Fibroblast of lung (primary cell): ENCODE measurements around the gene FNDC10. TPM values are rescaled to one million over a fixed set of nuclear protein-coding genes. Genes with fewer than 3 reads are reported as not detected.
"Not testable (repeated sequence)": the region's sequence is repeated elsewhere in the genome, so short reads cannot be mapped to it uniquely, and the experiment has no call there.

Experiments
- DNase-seq, 2 donors: peaks; one replicate each; pipeline versions ENCODE4 v3.0.0 to v3.0.0-alpha.2; 2010; ENCODE audit warnings: low read depth in 2 of 2
- H2AFZ ChIP-seq: 2 replicates; pipeline ENCODE4 v1.5.1; 2012; ENCODE audit warnings: low read length, control low read depth, inconsistent platforms
- H3K27ac ChIP-seq: 2 replicates; pipeline ENCODE4 v1.5.1; 2011; ENCODE audit warnings: low read length, control low read depth; ENCODE audit not compliant: insufficient read depth
- H3K27me3 ChIP-seq: 2 replicates; pipeline ENCODE4 v1.5.1; 2011; ENCODE audit warnings: mild to moderate bottlenecking, low read length; ENCODE audit not compliant: control insufficient read depth, insufficient read depth
- H3K36me3 ChIP-seq: 2 replicates; pipeline ENCODE4 v1.5.1; 2011; ENCODE audit warnings: low read length; ENCODE audit not compliant: control insufficient read depth, insufficient read depth
- H3K4me1 ChIP-seq: 2 replicates; pipeline ENCODE4 v1.5.1; 2011; ENCODE audit warnings: low read length; ENCODE audit not compliant: control insufficient read depth, insufficient read depth; ENCODE audit errors: extremely low read depth
- H3K4me2 ChIP-seq: 2 replicates; pipeline ENCODE4 v1.5.1; 2011; ENCODE audit warnings: low read length, control low read depth; ENCODE audit not compliant: insufficient read depth; ENCODE audit errors: extremely low read depth
- H3K4me3 ChIP-seq, 4 experiments: fragments of 200-600 bp in 1 of 4; sonication (generic) in 1 of 4; replicated peaks in 1 of 4; 2 replicates each; pipeline ENCODE4 v1.5.1; 2011 to 2016; ENCODE audit warnings: low read length in 4 of 4, low read depth in 3 of 4, mild to moderate bottlenecking in 3 of 4, control low read depth in 2 of 4, inconsistent platforms in 1 of 4, mixed read lengths in 1 of 4; ENCODE audit not compliant: insufficient read depth in 1 of 4; ENCODE audit errors: control extremely low read depth in 1 of 4
- H3K79me2 ChIP-seq: 2 replicates; pipeline ENCODE4 v1.5.1; 2012; ENCODE audit warnings: mild to moderate bottlenecking, low read length, inconsistent platforms; ENCODE audit not compliant: control insufficient read depth, insufficient read depth
- H3K9ac ChIP-seq: 2 replicates; pipeline ENCODE4 v1.5.1; 2011; ENCODE audit warnings: mild to moderate bottlenecking, low read length, control low read depth; ENCODE audit not compliant: insufficient read depth
- H3K9me3 ChIP-seq: 2 replicates; pipeline ENCODE4 v1.5.1; 2012; ENCODE audit warnings: low read depth, low read length; ENCODE audit not compliant: control insufficient read depth, insufficient read depth
- H4K20me1 ChIP-seq: 2 replicates; pipeline ENCODE4 v1.5.1; 2011; ENCODE audit warnings: low read length; ENCODE audit not compliant: control insufficient read depth, insufficient read depth; ENCODE audit errors: extremely low read depth
- EZH2 ChIP-seq: IDR thresholded peaks from 2 replicates; pipeline ENCODE4 v1.5.1; 2012; ENCODE audit warnings: low read length, control low read depth, mild to moderate bottlenecking; ENCODE audit errors: missing control alignments
- polyA plus RNA-seq, 2 donors: library from polyadenylated mRNA; depleted of rRNA in 1 of 2; stranded (reverse) in 1 of 2; unstranded in 1 of 2; fragments of >200 nt; gene quantifications; 2 replicates each; pipeline ENCODE4 v1.2.1, GENCODE V29; 2011 to 2012; ENCODE audit warnings: missing spikeins in 1 of 2
- total RNA-seq: library from RNA; depleted of rRNA; stranded (reverse); fragments of >200 nt; gene quantifications from 2 replicates; pipeline ENCODE4 v1.2.1, GENCODE V29; 2014
- TF ChIP-seq, protein P1 (sequence below), 2 donors: IDR thresholded peaks in 1 of 2; conservative IDR thresholded peaks in 1 of 2; 1 replicate in 1 of 2; 2 replicates in 1 of 2; pipeline ENCODE4 v1.5.1; 2011 to 2012; ENCODE audit warnings: low read length in 2 of 2, control low read depth in 1 of 2, inconsistent platforms in 1 of 2, low read depth in 1 of 2, mild to moderate bottlenecking in 1 of 2

Gene FNDC10
- total and polyA plus RNA-seq, 2 donors (not counting 1 experiment from before 2014, with no cell fraction given), result 0.50 to 2.0 TPM

DNA sequence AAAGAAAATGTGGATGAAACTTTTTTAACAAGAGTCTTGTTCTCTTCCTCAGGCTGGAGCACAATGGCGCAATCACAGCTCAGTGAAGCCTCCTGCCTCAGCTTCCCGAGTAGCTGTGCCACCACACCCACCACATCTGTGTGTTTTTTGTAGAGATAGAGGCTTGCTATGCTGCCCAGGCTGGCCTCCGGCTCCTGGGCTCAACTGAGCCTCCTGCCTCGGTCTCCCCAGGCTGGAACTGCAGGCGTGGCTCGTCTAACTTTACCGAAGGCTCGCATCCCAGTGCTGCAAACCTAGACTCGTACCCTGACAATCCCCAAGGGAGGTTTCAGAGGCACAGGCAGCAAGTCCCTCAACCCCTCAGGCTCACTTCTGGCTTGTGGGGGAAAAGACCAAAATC, 39.8 kb downstream of the FNDC10 start:
- no peak overlapping the region for H3K27ac ChIP-seq
- no peaks in the 10 kb centered on the region for H4K20me1 ChIP-seq
- H3K27me3 ChIP-seq, result no peaks in the 10 kb centered on the region
- no peak overlapping the region for H2AFZ ChIP-seq
- H3K9me3 ChIP-seq, result no peaks in the 10 kb centered on the region
- H3K4me3 ChIP-seq, result no peak overlapping the region
- no peak for TF ChIP-seq EZH2
- TF ChIP-seq, protein P1, sequence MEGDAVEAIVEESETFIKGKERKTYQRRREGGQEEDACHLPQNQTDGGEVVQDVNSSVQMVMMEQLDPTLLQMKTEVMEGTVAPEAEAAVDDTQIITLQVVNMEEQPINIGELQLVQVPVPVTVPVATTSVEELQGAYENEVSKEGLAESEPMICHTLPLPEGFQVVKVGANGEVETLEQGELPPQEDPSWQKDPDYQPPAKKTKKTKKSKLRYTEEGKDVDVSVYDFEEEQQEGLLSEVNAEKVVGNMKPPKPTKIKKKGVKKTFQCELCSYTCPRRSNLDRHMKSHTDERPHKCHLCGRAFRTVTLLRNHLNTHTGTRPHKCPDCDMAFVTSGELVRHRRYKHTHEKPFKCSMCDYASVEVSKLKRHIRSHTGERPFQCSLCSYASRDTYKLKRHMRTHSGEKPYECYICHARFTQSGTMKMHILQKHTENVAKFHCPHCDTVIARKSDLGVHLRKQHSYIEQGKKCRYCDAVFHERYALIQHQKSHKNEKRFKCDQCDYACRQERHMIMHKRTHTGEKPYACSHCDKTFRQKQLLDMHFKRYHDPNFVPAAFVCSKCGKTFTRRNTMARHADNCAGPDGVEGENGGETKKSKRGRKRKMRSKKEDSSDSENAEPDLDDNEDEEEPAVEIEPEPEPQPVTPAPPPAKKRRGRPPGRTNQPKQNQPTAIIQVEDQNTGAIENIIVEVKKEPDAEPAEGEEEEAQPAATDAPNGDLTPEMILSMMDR (conservative IDR thresholded peaks at IDR 0.05 in 1 of 2, IDR thresholded peaks at IDR 0.05 in 1 of 2; ENCODE audit: low read depth in 1 of 2, low read length in 2 of 2), result no peak
- peaks cover 39% of the 10 kb centered on the region for H3K79me2 ChIP-seq
- DNase-seq, result no peak
- H3K4me1 ChIP-seq, result peaks cover 19% of the 10 kb centered on the region
- no peak overlapping the region for H3K4me2 ChIP-seq
- peaks cover 17% of the 10 kb centered on the region for H3K36me3 ChIP-seq
- H3K9ac ChIP-seq, result no peak overlapping the region

DNA sequence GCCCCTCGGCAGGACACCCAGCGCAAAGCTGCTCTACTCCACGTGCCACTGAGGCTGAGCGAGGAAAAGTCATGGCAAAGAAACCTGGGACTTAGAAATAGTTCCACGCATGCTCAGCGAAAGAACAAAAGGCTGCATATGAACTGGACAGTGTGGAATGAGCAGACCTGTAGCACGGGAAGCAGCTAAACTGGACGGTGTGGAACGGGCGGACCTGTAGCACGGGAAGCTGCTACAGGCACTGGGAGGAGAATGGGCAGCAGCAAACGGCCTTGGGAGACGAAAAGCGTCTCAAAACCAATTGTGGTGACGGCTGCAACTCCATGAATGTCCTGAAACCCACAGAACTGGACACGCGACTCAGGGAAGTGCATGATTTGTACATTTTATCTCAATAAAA, 40.9 kb downstream of the FNDC10 start:
- Histone ChIP-seq H3K4me1 (peaks cover 27% of the 10 kb centered on the region), H3K36me3 (peaks cover 12% of the 10 kb centered on the region), H3K4me3 (no peak overlapping the region), H3K27me3 (no peaks in the 10 kb centered on the region), H2AFZ (no peak overlapping the region), H3K9ac (no peak overlapping the region), H3K79me2 (peaks cover 34% of the 10 kb centered on the region), H4K20me1 (no peaks in the 10 kb centered on the region), H3K4me2 (no peak overlapping the region), H3K27ac (no peak overlapping the region), H3K9me3 (no peaks in the 10 kb centered on the region)
- no peak for DNase-seq
- TF ChIP-seq, protein P1 (conservative IDR thresholded peaks at IDR 0.05 in 1 of 2, IDR thresholded peaks at IDR 0.05 in 1 of 2; ENCODE audit: low read depth in 1 of 2, low read length in 2 of 2), result no peak
- no peak for TF ChIP-seq EZH2

DNA sequence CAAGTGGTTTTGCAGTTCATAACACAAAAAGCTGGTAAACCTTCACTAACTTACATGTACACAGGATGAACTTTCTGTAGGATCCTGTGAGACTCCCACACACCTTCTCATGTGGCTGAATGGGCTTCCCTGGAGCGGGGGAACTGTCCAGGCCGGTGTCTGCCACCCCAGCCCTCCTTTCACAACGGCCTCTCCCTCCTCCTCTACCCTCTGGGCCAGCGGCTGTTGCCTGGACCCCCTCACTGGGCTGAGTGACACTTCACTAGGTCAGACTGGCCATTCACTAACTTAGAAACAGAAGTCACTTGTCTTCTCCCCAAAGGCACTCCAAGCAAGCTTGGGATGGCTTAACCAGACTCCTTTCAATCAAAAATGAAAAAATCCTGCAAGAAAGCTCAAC, 41.3 kb downstream of the FNDC10 start:
- TF ChIP-seq, protein P1 (conservative IDR thresholded peaks at IDR 0.05 in 1 of 2, IDR thresholded peaks at IDR 0.05 in 1 of 2; ENCODE audit: low read depth in 1 of 2, low read length in 2 of 2), result no peak
- TF ChIP-seq EZH2, result no peak
- no peaks in the 10 kb centered on the region for H3K9me3 ChIP-seq
- H4K20me1 ChIP-seq, result no peaks in the 10 kb centered on the region
- no peak overlapping the region for H3K27ac ChIP-seq
- no peak overlapping the region for H3K9ac ChIP-seq
- no peak overlapping the region for H3K4me3 ChIP-seq
- H3K36me3 ChIP-seq, result peaks cover 11% of the 10 kb centered on the region
- H3K27me3 ChIP-seq, result no peaks in the 10 kb centered on the region
- DNase-seq, result no peak
- H3K79me2 ChIP-seq, result peaks cover 35% of the 10 kb centered on the region
- no peak overlapping the region for H2AFZ ChIP-seq
- H3K4me2 ChIP-seq, result no peak overlapping the region
- peaks cover 26% of the 10 kb centered on the region for H3K4me1 ChIP-seq

DNA sequence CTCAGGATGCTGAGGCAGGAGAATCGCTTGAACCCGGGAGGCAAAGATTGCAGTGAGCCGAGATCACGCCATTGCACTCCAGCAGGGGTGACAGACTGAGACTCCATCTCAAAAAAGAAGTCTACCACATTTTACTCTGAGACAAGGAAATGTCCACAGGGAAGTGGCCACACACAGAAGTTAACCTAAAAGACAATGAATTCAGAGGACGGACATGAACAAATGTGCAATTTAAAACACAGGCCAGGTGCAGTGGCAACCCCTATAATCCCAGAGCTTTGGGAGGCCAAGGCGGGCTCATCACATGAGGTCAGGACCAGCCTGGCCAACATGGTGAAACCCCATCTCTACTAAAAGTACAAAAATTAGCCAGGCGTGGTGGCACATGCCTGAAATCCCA, 42.2 kb downstream of the FNDC10 start:
- not testable (repeated sequence) for H4K20me1 ChIP-seq, H3K9me3 ChIP-seq
- peaks cover 31% of the 10 kb centered on the region for H3K79me2 ChIP-seq

DNA sequence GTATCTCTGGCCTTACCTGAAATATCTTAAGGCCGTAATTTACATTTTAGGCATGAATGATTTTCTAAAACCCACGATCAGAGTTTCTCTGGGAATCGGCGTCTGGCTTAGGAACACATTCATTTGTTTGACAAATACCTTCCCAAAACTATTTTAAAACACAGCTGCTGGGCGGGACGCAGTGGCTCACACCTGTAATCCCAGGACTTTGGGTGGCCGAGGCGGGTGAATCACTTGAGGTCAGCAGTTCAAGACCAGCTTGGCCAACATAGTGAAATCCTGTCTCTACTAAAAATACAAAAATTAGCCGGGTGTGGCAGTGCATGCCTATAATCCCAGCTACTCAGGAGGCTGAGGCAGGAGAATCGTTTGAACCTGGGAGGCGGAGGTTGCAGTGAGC, 43.0 kb downstream of the FNDC10 start:
- Histone ChIP-seq H3K4me1 (peaks cover 17% of the 10 kb centered on the region), H3K79me2 (peaks cover 31% of the 10 kb centered on the region)
- not testable (repeated sequence) for H3K27ac ChIP-seq, H3K9ac ChIP-seq, DNase-seq, H4K20me1 ChIP-seq, H3K9me3 ChIP-seq, H3K27me3 ChIP-seq, H2AFZ ChIP-seq, H3K4me2 ChIP-seq, H3K4me3 ChIP-seq, H3K36me3 ChIP-seq

More for the DNA sequence above, 42.2 kb downstream of the FNDC10 start:
- H3K27ac ChIP-seq, H3K4me2 ChIP-seq, H3K9ac ChIP-seq, H3K4me3 ChIP-seq, H3K27me3 ChIP-seq, DNase-seq, H2AFZ ChIP-seq: not testable (repeated sequence)
- H3K4me1 ChIP-seq, result peaks cover 22% of the 10 kb centered on the region
- peaks cover 10% of the 10 kb centered on the region for H3K36me3 ChIP-seq
